Keratinocyte (primary cell): ENCODE results near the gene ITPR1. TPM values are rescaled to one million over a fixed set of nuclear protein-coding genes. Genes with fewer than 3 reads are reported as not detected.
A peak's percentile ranks its signal among the peaks of the same experiment; 100 is the strongest.

Experiments
- DNase-seq: peaks from one replicate; pipeline ENCODE4 v3.0.0-alpha.2; 2011; ENCODE audit warnings: low read depth, missing footprints, low spot score
- FAIRE-seq: peaks from 2 replicates; lab custom pipeline; 2011; peaks lifted over from hg19 to GRCh38; lab: Jason Lieb, UNC
- H2AFZ ChIP-seq: 2 replicates; pipeline ENCODE4 v1.6.0; 2012; ENCODE audit warnings: low read length, control low read depth, inconsistent platforms; ENCODE audit not compliant: control insufficient read depth
- H3K27ac ChIP-seq: 2 replicates; pipeline ENCODE4 v1.5.1; 2011; ENCODE audit warnings: low read length; ENCODE audit not compliant: control insufficient read depth, insufficient read depth
- H3K27me3 ChIP-seq: 3 replicates; pipeline ENCODE4 v1.6.0; 2011; ENCODE audit warnings: low read length; ENCODE audit not compliant: control insufficient read depth, insufficient read depth; ENCODE audit errors: extremely low read depth
- H3K36me3 ChIP-seq, 2 experiments: 2 replicates in 1 of 2; 3 replicates in 1 of 2; pipeline ENCODE4 v1.5.1; 2011; ENCODE audit warnings: low read length in 2 of 2, mild to moderate bottlenecking in 1 of 2; ENCODE audit not compliant: control insufficient read depth in 2 of 2, insufficient read depth in 2 of 2; ENCODE audit errors: extremely low read depth in 1 of 2
- H3K4me1 ChIP-seq: 3 replicates; pipeline ENCODE4 v1.5.1; 2011; ENCODE audit warnings: low read length; ENCODE audit not compliant: control insufficient read depth, insufficient read depth; ENCODE audit errors: extremely low read depth
- H3K4me2 ChIP-seq: 3 replicates; pipeline ENCODE4 v1.6.0; 2011; ENCODE audit warnings: low read depth, low read length; ENCODE audit not compliant: control insufficient read depth, insufficient read depth; ENCODE audit errors: extremely low read depth
- H3K4me3 ChIP-seq, 3 experiments: fragments of 200-600 bp in 1 of 3; sonication (generic) in 1 of 3; 2 replicates in 2 of 3; 3 replicates in 1 of 3; pipeline ENCODE4 v1.5.1; 2011 to 2016; ENCODE audit warnings: low read length in 3 of 3, mild to moderate bottlenecking in 3 of 3, control low read depth in 2 of 3, inconsistent platforms in 1 of 3, low read depth in 1 of 3, mixed read lengths in 1 of 3, mixed run types in 1 of 3, moderate library complexity in 1 of 3; ENCODE audit not compliant: control insufficient read depth in 2 of 3, insufficient read depth in 2 of 3; ENCODE audit errors: extremely low read depth in 1 of 3
- H3K79me2 ChIP-seq: 2 replicates; pipeline ENCODE4 v1.6.0; 2012; ENCODE audit warnings: low read length; ENCODE audit not compliant: control insufficient read depth, insufficient read depth
- H3K9ac ChIP-seq: 3 replicates; pipeline ENCODE4 v1.6.0; 2011; ENCODE audit warnings: low read length; ENCODE audit not compliant: control insufficient read depth, insufficient read depth; ENCODE audit errors: extremely low read depth
- H3K9me1 ChIP-seq: 3 replicates; pipeline ENCODE4 v1.6.0; 2011; ENCODE audit warnings: low read length; ENCODE audit not compliant: control insufficient read depth, insufficient read depth; ENCODE audit errors: extremely low read depth
- H3K9me3 ChIP-seq: 2 replicates; pipeline ENCODE4 v1.5.1; 2012; ENCODE audit warnings: low read depth, low read length; ENCODE audit not compliant: control insufficient read depth
- H4K20me1 ChIP-seq: 3 replicates; pipeline ENCODE4 v1.6.0; 2011; ENCODE audit warnings: low read length; ENCODE audit not compliant: control insufficient read depth, insufficient read depth; ENCODE audit errors: extremely low read depth
- CTCF ChIP-seq, 3 experiments: IDR thresholded peaks in 1 of 3; conservative IDR thresholded peaks in 1 of 3; optimal IDR thresholded peaks in 1 of 3; 2 replicates in 2 of 3; 3 replicates in 1 of 3; pipeline versions ENCODE3 to v1.5.1; 2011; ENCODE audit warnings: low read length in 3 of 3, mild to moderate bottlenecking in 3 of 3, moderate library complexity in 2 of 3, control low read depth in 1 of 3, inconsistent platforms in 1 of 3; ENCODE audit not compliant: insufficient read depth in 2 of 3; ENCODE audit errors: extremely low read depth in 1 of 3
- EZH2 ChIP-seq: IDR thresholded peaks from one replicate; pipeline ENCODE4 v1.6.1; 2012; ENCODE audit warnings: inconsistent platforms, mild to moderate bottlenecking, low read length, moderate library complexity
- dilution Hi-C: fragments of 300-500 bp; cut with MboI; formaldehyde crosslinking; loops from one replicate; pipeline ENCODE4 v1.7.0; 2020; ENCODE audit warnings: low sequenced_read_pairs; ENCODE audit not compliant: extremely low pct_ligation_motif_present
- polyA plus RNA-seq, 5 experiments: library from polyadenylated mRNA; depleted of rRNA in 3 of 5; stranded (reverse) in 3 of 5; stranded (forward) in 1 of 5; unstranded in 1 of 5; fragments of >200 nt; gene quantifications; 1 replicate in 1 of 5; 2 replicates in 3 of 5; 3 replicates in 1 of 5; pipeline versions ENCODE4 v1.2.1 to v1.2.3, GENCODE V29; 2011 to 2012; ENCODE audit warnings: missing spikeins in 2 of 5, low read depth in 1 of 5, low replicate concordance in 1 of 5

The ITPR1 gene
- polyA plus RNA-seq, 1 donor (not counting 4 experiments of a cell fraction or from before 2014, with no cell fraction given), result 3.5 TPM

GRCh38 chr3:4531478-4532025 lies 38.4 kb downstream of the ITPR1 start:
- no peak overlapping the region for H3K4me3 ChIP-seq
- H3K27ac ChIP-seq, result no peak overlapping the region
- H3K9me3 ChIP-seq, result no peaks in the 10 kb centered on the region
- H3K9me1 ChIP-seq, result no peaks in the 10 kb centered on the region
- H2AFZ ChIP-seq, result no peak overlapping the region
- no peaks in the 10 kb centered on the region for H3K4me1 ChIP-seq
- FAIRE-seq (peak; percentile 26), DNase-seq (no peak)
- H4K20me1 ChIP-seq, result no peaks in the 10 kb centered on the region
- H3K36me3 ChIP-seq, result no peaks in the 10 kb centered on the region
- no peaks in the 10 kb centered on the region for H3K79me2 ChIP-seq
- no peak for TF ChIP-seq CTCF (optimal IDR thresholded peaks at IDR 0.05 in 1 of 3, IDR thresholded peaks at IDR 0.05 in 1 of 3, conservative IDR thresholded peaks at IDR 0.05 in 1 of 3; ENCODE audit: extremely low read depth in 1 of 3, insufficient read depth in 2 of 3, low read length in 3 of 3)
- TF ChIP-seq EZH2, result no peak
- dilution Hi-C loops, result no loop called here
- H3K4me2 ChIP-seq, result no peak overlapping the region
- no peak overlapping the region for H3K9ac ChIP-seq
- no peaks in the 10 kb centered on the region for H3K27me3 ChIP-seq

GRCh38 chr3:4532535-4533112 lies 39.5 kb downstream of the ITPR1 start:
- DNase-seq (no peak), FAIRE-seq (no peak)
- Histone ChIP-seq H3K4me3 (no peak overlapping the region), H2AFZ (no peak overlapping the region), H3K4me2 (no peak overlapping the region), H3K27ac (no peak overlapping the region), H4K20me1 (no peaks in the 10 kb centered on the region), H3K79me2 (no peaks in the 10 kb centered on the region), H3K9me1 (no peaks in the 10 kb centered on the region), H3K9ac (no peak overlapping the region), H3K27me3 (no peaks in the 10 kb centered on the region), H3K4me1 (no peaks in the 10 kb centered on the region), H3K36me3 (no peaks in the 10 kb centered on the region), H3K9me3 (no peaks in the 10 kb centered on the region)
- dilution Hi-C loops, result no loop called here
- TF ChIP-seq EZH2, result no peak
- TF ChIP-seq CTCF (optimal IDR thresholded peaks at IDR 0.05 in 1 of 3, IDR thresholded peaks at IDR 0.05 in 1 of 3, conservative IDR thresholded peaks at IDR 0.05 in 1 of 3; ENCODE audit: extremely low read depth in 1 of 3, insufficient read depth in 2 of 3, low read length in 3 of 3), result no peak
